ENCODE results near the gene CSTF1. TPM values are rescaled to one million over a fixed set of nuclear protein-coding genes. Genes with fewer than 3 reads are reported as not detected.
A peak's percentile ranks its signal among the peaks of the same experiment; 100 is the strongest.

Gene CSTF1
- total and polyA plus RNA-seq, 2 donors (not counting 3 experiments of a cell fraction or from before 2014, with no cell fraction given): 39.6 to 49.3 TPM

DNA sequence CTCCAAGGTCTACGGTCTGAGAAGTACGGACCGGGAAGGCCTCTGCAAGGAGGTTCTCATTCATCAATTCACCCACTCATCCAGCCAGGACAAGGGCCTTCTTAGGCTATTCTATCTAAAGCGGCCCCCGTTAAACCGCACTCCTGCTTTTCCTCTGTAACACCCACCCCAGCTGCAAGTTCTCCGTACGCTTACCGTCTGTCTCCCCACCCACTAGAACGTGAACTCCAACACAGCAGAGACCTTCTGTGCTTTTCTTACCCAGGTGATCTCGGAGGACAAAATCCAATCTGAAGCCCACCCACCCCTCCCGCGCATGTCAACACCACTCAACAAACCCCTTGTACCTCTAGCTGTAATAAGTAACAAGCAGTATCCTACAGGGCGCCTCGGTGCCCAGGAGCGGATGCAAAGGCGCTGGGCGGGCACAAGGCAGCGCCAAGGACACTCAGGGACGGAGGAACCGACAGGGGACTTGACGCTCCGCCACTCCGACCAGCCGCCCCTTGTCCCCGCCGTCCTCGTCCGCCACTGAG is 781 bp upstream of the CSTF1 start:
- no peaks in the 10 kb centered on the region for H4K20me1 ChIP-seq (replicated peaks; ENCODE audit: control insufficient read depth, extremely low read depth, insufficient read depth, low read length)
- POLR2A ChIA-PET: interaction anchor here (0.9 to 1.5 kb wide), 2 partner anchors 8 to 33 kb away, joined by 4 to 6 read pairs; partner anchors contain the start of gene FAM210B
- H3K79me2 ChIP-seq (ENCODE audit: control insufficient read depth, insufficient read depth, low read length): peaks cover 67% of the 10 kb centered on the region
- DNase-seq (ENCODE audit: low read depth, low spot score) (no peak), FAIRE-seq (no peak)
- peaks cover 6 to 10% of the 10 kb centered on the region in 2 experiments for H3K36me3 ChIP-seq (ENCODE audit: control insufficient read depth in 2 of 2, extremely low read depth in 1 of 2, insufficient read depth in 2 of 2, low read length in 2 of 2)
- H3K9ac ChIP-seq (replicated peaks; ENCODE audit: extremely low read depth, insufficient read depth, low read length): peak overlapping the region; percentile 52
- dilution Hi-C loops (cut with MboI; ENCODE audit: extremely low pct_ligation_motif_present, low sequenced_read_pairs) (no loop called here), intact Hi-C loops (cut with micrococcal nuclease) (loop anchor here (1.0 to 2.0 kb wide), 4 partner anchors 15 to 77 kb away; partner anchors contain the start of genes FAM210B and RTF2)
- TF ChIP-seq, protein P1, sequence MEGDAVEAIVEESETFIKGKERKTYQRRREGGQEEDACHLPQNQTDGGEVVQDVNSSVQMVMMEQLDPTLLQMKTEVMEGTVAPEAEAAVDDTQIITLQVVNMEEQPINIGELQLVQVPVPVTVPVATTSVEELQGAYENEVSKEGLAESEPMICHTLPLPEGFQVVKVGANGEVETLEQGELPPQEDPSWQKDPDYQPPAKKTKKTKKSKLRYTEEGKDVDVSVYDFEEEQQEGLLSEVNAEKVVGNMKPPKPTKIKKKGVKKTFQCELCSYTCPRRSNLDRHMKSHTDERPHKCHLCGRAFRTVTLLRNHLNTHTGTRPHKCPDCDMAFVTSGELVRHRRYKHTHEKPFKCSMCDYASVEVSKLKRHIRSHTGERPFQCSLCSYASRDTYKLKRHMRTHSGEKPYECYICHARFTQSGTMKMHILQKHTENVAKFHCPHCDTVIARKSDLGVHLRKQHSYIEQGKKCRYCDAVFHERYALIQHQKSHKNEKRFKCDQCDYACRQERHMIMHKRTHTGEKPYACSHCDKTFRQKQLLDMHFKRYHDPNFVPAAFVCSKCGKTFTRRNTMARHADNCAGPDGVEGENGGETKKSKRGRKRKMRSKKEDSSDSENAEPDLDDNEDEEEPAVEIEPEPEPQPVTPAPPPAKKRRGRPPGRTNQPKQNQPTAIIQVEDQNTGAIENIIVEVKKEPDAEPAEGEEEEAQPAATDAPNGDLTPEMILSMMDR (IDR thresholded peaks at IDR 0.05; ENCODE audit: extremely low read depth in 1 of 2, insufficient read depth in 1 of 2, low read depth in 1 of 2, low read length in 2 of 2): no peak
- TF ChIP-seq POLR2AphosphoS5 (IDR thresholded peaks at IDR 0.05; ENCODE audit: insufficient read depth, low read depth, low read length): no peak
- no peak for TF ChIP-seq FOS (IDR thresholded peaks at IDR 0.05; ENCODE audit: borderline replicate concordance, insufficient read depth, low read length)
- TF ChIP-seq JUN (IDR thresholded peaks at IDR 0.05; ENCODE audit: borderline replicate concordance, insufficient read depth, insufficient read length, low read depth): no peak
- TF ChIP-seq POLR2A (IDR thresholded peaks at IDR 0.05; ENCODE audit: low read depth, low read length): no peak
- TF ChIP-seq EZH2 (IDR thresholded peaks at IDR 0.05; ENCODE audit: borderline replicate concordance, low read depth, low read length, severe bottlenecking): no peak
- TF ChIP-seq, protein P2, sequence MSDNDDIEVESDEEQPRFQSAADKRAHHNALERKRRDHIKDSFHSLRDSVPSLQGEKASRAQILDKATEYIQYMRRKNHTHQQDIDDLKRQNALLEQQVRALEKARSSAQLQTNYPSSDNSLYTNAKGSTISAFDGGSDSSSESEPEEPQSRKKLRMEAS (IDR thresholded peaks at IDR 0.05; ENCODE audit: insufficient read depth, insufficient read length): no peak
- no peak for TF ChIP-seq MYC (IDR thresholded peaks at IDR 0.05; ENCODE audit: low read depth, low read length)
- TF ChIP-seq GATA2 (IDR thresholded peaks at IDR 0.05; ENCODE audit: insufficient read depth, insufficient read length, low read depth, low read length): no peak
- no peaks in the 10 kb centered on the region for H3K9me1 ChIP-seq (replicated peaks; ENCODE audit: control insufficient read depth, extremely low read depth, insufficient read depth, low read length)
- no peaks in the 10 kb centered on the region for H3K27me3 ChIP-seq (ENCODE audit: control insufficient read depth in 2 of 2, insufficient read depth in 2 of 2, low read length in 2 of 2)
- CTCF ChIA-PET: interaction anchor here (0.9 to 1.8 kb wide), 5 partner anchors 8 to 34 kb away, joined by 3 to 6 read pairs (median 5); partner anchors contain the start of gene CASS4
- peak overlapping the region; percentile 65 for H3K4me2 ChIP-seq (ENCODE audit: insufficient read depth, low read length)
- H3K27ac ChIP-seq (ENCODE audit: insufficient read depth, low read depth, low read length): peak overlapping the region; percentile 50
- no peaks in the 10 kb centered on the region for H3K9me3 ChIP-seq (replicated peaks; ENCODE audit: control insufficient read depth, insufficient read depth, low read length)
- H2AFZ ChIP-seq (ENCODE audit: low read depth, low read length): peak overlapping the region; percentile 80
- no TSS peak for BruUV-seq (replicated peaks)
- H3K4me1 ChIP-seq (ENCODE audit: control insufficient read depth, extremely low read depth, insufficient read depth, low read length): peaks cover 14% of the 10 kb centered on the region
- H3K4me3 ChIP-seq (replicated peaks in 1 of 3; ENCODE audit: insufficient read depth in 1 of 3, low read depth in 1 of 3, low read length in 3 of 3): peak overlapping the region; percentile 51 to 79 (median 78)
